Ovary (tissue), 9 donors: ENCODE measurements around the gene RB1. TPM values are rescaled to one million over a fixed set of nuclear protein-coding genes. Genes with fewer than 3 reads are reported as not detected.

Source experiments
- DNase-seq, 5 donors: peaks; one replicate each; pipeline ENCODE4 v3.0.0-alpha.2; 2019 to 2020
- H3K27ac ChIP-seq, 2 donors: fragments of 200-600 bp; one replicate each; pipeline versions ENCODE4 v1.5.1 to v1.8.0; 2019 to 2022
- H3K27me3 ChIP-seq: fragments of 200-600 bp; one replicate; pipeline ENCODE4 v1.8.0; 2022
- H3K36me3 ChIP-seq: fragments of 200-600 bp; sonication (generic); one replicate; pipeline ENCODE4 v1.5.1; 2019
- H3K4me1 ChIP-seq: one replicate; pipeline ENCODE4 v1.8.1; 2013; ENCODE audit warnings: mild to moderate bottlenecking, moderate library complexity; ENCODE audit not compliant: insufficient read depth
- H3K4me3 ChIP-seq: fragments of 200-600 bp; sonication (generic); one replicate; pipeline ENCODE4 v1.5.1; 2017
- H3K9me3 ChIP-seq, 2 donors: fragments of 200-600 bp in 1 of 2; sonication (generic) in 1 of 2; one replicate each; pipeline versions ENCODE4 v1.5.1 to v1.8.1; 2013 to 2019; ENCODE audit warnings: mild to moderate bottlenecking in 1 of 2, moderate library complexity in 1 of 2
- EP300 ChIP-seq: sonication (generic); formaldehyde crosslinking; IDR thresholded peaks from one replicate; pipeline ENCODE4 v1.6.1; 2017; ENCODE audit warnings: antibody characterized with exemption
- POLR2A ChIP-seq: fragments of 450-650 bp; IDR thresholded peaks from one replicate; pipeline ENCODE4 v1.6.1; 2017; ENCODE audit warnings: antibody characterized with exemption, mild to moderate bottlenecking, moderate library complexity
- WGBS, 3 donors: extraction: QIAGEN DNeasy Blood & Tissue Kit in 1 of 3; methylation state at CpG; one replicate each; pipeline versions ENCODE4 v1.1.5 to v1.1.7; 2013 to 2017; 5-methylcytosine and 5-hydroxymethylcytosine counted together
- intact Hi-C, 4 donors: fragments of 100-400 bp; cut with DNase I; formaldehyde crosslinking; loops; one replicate each; pipeline versions ENCODE4 v1.11.0 to v1.15.1; 2022 to 2023
- polyA plus RNA-seq, 2 donors: library from polyadenylated mRNA; stranded (reverse); fragments of 200-250 nt in 1 of 2; fragments of 350-450 nt in 1 of 2; fragmentation: Illumina TruSeq in 1 of 2; extraction: RNeasy Lipid Tissue Mini Kit (QIAGEN cat#74804) in 1 of 2; gene quantifications; one replicate each; pipeline ENCODE4 v1.2.3, GENCODE V29; 2013 to 2014
- total RNA-seq, 7 donors: library from RNA; depleted of rRNA in 2 of 7; stranded (reverse); fragments of >200 nt in 2 of 7; fragmentation: NEBNext Ultra II Directional in 3 of 7; extraction: Animal tissue kit (Norgen Biotek cat#: 25700) in 3 of 7; gene quantifications; one replicate each; pipeline versions ENCODE4 v1.1.0 to v1.2.4, GENCODE V29; 2016 to 2023
- TF ChIP-seq, protein P1 (sequence below), 3 donors: fragments of 450-650 bp in 2 of 3; fragments of 200-600 bp in 1 of 3; IDR thresholded peaks; one replicate each; pipeline versions ENCODE4 v1.5.1 to v1.8.0; 2016 to 2022; ENCODE audit warnings: antibody characterized with exemption in 3 of 3, mild to moderate bottlenecking in 1 of 3
- donor health status: DM: no; HTN: no; CAD: no; lungs with moderate emphysema.
- donor health status: DM: no; HTN: no; CAD: no.
- donor health status: Bipolar disorder and iron deficiency.
- donor health status: DM: yes; HTN: yes; CAD: no.
- donor health status: DM: no; HTN: no; CAD: no.
- donor health status: DM: yes; HTN: yes; CAD: no.

Gene RB1
- total and polyA plus RNA-seq, 9 donors = 11.4 to 36.6 (median 27.1) TPM

DNA sequence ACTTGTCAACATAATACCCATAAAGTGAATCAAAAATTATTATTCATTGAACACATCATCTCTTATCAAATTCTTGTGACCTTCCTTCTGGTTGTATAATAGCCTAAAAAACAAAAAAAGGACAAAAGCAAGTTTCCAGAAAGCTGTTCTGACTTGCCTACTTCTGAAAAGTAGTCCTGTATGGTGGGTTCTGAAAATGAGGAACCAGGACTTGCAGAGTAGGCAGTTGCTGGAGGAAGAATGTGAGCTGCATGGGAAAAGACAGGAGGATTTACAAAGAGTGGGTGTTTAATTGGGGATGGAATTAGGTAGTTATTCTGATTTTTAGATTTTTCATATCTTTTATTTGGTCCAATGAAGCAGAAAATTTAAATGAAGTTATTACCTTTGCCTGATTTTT is 172.7 kb downstream of the RB1 start:
- H3K27me3 ChIP-seq = no peaks in the 10 kb centered on the region
- no peak for TF ChIP-seq EP300
- TF ChIP-seq, protein P1, sequence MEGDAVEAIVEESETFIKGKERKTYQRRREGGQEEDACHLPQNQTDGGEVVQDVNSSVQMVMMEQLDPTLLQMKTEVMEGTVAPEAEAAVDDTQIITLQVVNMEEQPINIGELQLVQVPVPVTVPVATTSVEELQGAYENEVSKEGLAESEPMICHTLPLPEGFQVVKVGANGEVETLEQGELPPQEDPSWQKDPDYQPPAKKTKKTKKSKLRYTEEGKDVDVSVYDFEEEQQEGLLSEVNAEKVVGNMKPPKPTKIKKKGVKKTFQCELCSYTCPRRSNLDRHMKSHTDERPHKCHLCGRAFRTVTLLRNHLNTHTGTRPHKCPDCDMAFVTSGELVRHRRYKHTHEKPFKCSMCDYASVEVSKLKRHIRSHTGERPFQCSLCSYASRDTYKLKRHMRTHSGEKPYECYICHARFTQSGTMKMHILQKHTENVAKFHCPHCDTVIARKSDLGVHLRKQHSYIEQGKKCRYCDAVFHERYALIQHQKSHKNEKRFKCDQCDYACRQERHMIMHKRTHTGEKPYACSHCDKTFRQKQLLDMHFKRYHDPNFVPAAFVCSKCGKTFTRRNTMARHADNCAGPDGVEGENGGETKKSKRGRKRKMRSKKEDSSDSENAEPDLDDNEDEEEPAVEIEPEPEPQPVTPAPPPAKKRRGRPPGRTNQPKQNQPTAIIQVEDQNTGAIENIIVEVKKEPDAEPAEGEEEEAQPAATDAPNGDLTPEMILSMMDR (IDR thresholded peaks at IDR 0.05) = no peak
- TF ChIP-seq POLR2A = no peak
- no peaks in the 10 kb centered on the region for H3K36me3 ChIP-seq
- H3K27ac ChIP-seq = no peak overlapping the region
- H3K4me3 ChIP-seq = no peak overlapping the region
- intact Hi-C loops = no loop called here
- H3K9me3 ChIP-seq = no peaks in the 10 kb centered on the region
- DNase-seq = no peak
- no peaks in the 10 kb centered on the region for H3K4me1 ChIP-seq

DNA sequence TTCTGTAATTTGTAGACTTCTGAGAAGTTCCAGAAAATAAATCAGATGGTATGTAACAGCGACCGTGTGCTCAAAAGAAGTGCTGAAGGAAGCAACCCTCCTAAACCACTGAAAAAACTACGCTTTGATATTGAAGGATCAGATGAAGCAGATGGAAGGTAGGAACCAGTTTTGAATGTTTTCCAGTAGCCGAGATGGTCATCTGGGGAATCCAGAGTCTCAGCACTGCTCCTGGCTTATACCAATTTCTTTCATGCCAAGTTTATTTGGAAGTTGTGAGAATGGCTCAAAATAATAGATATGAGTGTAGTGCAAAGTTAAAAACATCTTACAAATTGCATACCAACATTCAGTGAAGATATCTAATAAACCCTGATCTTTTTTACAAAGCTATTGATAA is 173.1 kb downstream of the RB1 start:
- no peaks in the 10 kb centered on the region for H3K27me3 ChIP-seq
- no peak overlapping the region for H3K4me3 ChIP-seq

DNA sequence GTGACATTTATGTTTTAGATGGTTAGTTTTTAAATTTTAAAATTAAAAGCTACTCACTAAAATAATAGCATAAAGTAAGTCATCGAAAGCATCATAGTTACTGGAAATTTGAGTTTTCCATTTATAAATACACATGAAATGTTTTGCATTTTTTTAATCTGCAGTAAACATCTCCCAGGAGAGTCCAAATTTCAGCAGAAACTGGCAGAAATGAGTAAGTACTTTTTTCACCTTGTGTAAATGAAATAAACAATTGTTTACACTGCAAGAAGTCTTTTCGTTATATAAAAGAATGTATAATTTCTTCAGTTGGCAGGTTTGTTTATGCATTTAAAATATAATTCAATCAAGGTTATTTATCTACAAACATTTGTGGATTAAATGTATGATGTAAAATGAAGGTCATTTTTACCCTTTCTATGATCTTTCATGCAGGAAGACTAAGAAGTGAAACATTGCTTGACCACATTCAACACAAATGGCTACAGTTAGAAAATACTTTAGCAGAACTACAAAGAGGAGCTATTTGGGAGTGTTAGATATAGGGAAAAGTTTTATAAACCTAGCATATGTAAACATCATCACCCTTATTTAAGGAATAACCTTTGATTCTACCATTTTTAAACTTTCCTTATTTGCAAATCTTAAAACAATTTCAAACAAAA is 173.8 kb downstream of the RB1 start:
- no peak overlapping the region for H3K4me3 ChIP-seq
- H3K27ac ChIP-seq = no peak overlapping the region
- DNase-seq = no peak
- no peaks in the 10 kb centered on the region for H3K36me3 ChIP-seq
- no peaks in the 10 kb centered on the region for H3K4me1 ChIP-seq
- no peaks in the 10 kb centered on the region for H3K9me3 ChIP-seq
- 81 to 91% (median 81%) methylated on average over 2 of the region's 2 CpGs for WGBS, 3 donors
- intact Hi-C loops = no loop called here
- no peaks in the 10 kb centered on the region for H3K27me3 ChIP-seq
- TF ChIP-seq, protein P1 (IDR thresholded peaks at IDR 0.05) = no peak
- TF ChIP-seq POLR2A = no peak
- no peak for TF ChIP-seq EP300

More for the DNA sequence above, 173.1 kb downstream of the RB1 start:
- H3K27ac ChIP-seq = no peak overlapping the region
- no peak for DNase-seq
- no peaks in the 10 kb centered on the region for H3K4me1 ChIP-seq
- 44 to 48% (median 47%) methylated on average over 4 of the region's 4 CpGs for WGBS, 3 donors
- no peaks in the 10 kb centered on the region for H3K9me3 ChIP-seq
- no peaks in the 10 kb centered on the region for H3K36me3 ChIP-seq
- TF ChIP-seq, protein P1 (IDR thresholded peaks at IDR 0.05) = no peak
- TF ChIP-seq EP300 (no peak), POLR2A (no peak)
- intact Hi-C loops = no loop called here

DNA sequence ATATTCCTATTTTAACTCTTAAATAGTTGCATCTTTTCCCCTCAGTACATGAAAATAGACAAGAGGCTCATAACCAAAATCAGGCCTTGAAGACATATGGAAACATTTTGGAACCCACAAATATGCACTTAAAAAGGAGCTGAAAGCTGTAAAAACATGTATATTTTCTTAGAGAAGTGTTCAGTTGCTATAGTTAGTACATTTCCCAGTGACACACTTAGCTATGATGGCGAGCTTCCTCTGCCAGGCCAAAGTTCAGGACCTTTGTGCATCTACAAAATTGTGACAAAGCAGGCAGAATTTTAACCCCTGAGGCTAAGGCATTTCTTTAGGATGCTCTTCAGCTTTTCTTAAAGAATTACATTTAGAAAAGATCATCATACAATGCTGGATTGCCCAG is 174.8 kb downstream of the RB1 start:
- intact Hi-C loops = no loop called here
- Histone ChIP-seq H3K27ac (no peak overlapping the region), H3K4me1 (no peaks in the 10 kb centered on the region), H3K4me3 (no peak overlapping the region), H3K9me3 (no peaks in the 10 kb centered on the region), H3K27me3 (no peaks in the 10 kb centered on the region), H3K36me3 (no peaks in the 10 kb centered on the region)
- TF ChIP-seq EP300 (no peak), POLR2A (no peak)
- TF ChIP-seq, protein P1 (IDR thresholded peaks at IDR 0.05) = no peak
- DNase-seq = no peak
- WGBS, 3 donors = 70 to 91% (median 70%) methylated on average over 1 of the region's 1 CpG
